ENCODE measurements around the gene SCRN2. TPM values are rescaled to one million over a fixed set of nuclear protein-coding genes. Genes with fewer than 3 reads are reported as not detected.

The SCRN2 gene
- total RNA-seq, 1 experiment from 2014 or later: 50.8 TPM

DNA sequence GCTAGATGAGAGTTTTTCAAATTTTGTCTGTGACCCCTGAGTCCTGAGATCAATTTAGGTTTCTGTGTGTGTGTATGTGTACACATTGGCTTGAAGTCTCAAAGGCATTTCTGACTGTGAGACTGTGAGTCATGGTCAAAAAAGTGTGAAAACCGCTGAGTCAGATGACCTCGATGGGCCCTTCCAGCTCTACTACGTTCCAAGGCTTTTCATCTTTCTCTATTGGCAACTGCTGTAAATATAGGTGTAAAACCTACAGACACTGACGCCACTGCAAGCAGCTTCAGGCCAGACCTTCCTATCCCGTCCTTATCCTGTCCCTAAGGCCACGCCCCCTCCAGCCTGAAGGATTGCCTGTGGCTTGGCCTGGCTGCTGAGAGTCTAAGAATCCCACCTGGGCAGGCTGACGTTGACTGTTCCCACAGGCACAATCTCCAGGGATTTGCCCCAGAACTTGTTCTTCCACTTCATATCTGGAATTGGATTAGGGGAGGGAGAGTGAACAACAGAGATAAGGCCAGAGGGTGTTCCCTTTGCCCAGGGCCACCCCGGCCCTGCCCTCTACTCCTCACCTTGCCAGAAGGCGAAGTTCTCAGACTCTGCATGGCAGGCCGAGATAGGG lies 30.8 kb downstream of the SCRN2 start (continued):
- TF ChIP-seq FOXP1 (CRISPR knock-in tag; IDR thresholded peaks at IDR 0.05; ENCODE audit: borderline replicate concordance) (no peak), ETV6 (CRISPR knock-in tag; IDR thresholded peaks at IDR 0.05) (no peak), PRRX2 (CRISPR knock-in tag; IDR thresholded peaks at IDR 0.05) (no peak), SOX15 (CRISPR knock-in tag; IDR thresholded peaks at IDR 0.05) (no peak)
- TF ChIP-seq, protein P1, sequence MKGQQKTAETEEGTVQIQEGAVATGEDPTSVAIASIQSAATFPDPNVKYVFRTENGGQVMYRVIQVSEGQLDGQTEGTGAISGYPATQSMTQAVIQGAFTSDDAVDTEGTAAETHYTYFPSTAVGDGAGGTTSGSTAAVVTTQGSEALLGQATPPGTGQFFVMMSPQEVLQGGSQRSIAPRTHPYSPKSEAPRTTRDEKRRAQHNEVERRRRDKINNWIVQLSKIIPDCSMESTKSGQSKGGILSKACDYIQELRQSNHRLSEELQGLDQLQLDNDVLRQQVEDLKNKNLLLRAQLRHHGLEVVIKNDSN (CRISPR knock-in tag; IDR thresholded peaks at IDR 0.05): no peak
- TF ChIP-seq, protein P2, sequence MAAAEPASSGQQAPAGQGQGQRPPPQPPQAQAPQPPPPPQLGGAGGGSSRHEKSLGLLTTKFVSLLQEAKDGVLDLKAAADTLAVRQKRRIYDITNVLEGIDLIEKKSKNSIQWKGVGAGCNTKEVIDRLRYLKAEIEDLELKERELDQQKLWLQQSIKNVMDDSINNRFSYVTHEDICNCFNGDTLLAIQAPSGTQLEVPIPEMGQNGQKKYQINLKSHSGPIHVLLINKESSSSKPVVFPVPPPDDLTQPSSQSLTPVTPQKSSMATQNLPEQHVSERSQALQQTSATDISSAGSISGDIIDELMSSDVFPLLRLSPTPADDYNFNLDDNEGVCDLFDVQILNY (CRISPR knock-in tag; IDR thresholded peaks at IDR 0.05): no peak
- TF ChIP-seq, protein P3, sequence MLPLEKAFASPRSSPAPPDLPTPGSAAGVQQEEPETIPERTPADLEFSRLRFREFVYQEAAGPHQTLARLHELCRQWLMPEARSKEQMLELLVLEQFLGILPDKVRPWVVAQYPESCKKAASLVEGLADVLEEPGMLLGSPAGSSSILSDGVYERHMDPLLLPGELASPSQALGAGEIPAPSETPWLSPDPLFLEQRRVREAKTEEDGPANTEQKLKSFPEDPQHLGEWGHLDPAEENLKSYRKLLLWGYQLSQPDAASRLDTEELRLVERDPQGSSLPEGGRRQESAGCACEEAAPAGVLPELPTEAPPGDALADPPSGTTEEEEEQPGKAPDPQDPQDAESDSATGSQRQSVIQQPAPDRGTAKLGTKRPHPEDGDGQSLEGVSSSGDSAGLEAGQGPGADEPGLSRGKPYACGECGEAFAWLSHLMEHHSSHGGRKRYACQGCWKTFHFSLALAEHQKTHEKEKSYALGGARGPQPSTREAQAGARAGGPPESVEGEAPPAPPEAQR (CRISPR knock-in tag; IDR thresholded peaks at IDR 0.05): no peak

DNA sequence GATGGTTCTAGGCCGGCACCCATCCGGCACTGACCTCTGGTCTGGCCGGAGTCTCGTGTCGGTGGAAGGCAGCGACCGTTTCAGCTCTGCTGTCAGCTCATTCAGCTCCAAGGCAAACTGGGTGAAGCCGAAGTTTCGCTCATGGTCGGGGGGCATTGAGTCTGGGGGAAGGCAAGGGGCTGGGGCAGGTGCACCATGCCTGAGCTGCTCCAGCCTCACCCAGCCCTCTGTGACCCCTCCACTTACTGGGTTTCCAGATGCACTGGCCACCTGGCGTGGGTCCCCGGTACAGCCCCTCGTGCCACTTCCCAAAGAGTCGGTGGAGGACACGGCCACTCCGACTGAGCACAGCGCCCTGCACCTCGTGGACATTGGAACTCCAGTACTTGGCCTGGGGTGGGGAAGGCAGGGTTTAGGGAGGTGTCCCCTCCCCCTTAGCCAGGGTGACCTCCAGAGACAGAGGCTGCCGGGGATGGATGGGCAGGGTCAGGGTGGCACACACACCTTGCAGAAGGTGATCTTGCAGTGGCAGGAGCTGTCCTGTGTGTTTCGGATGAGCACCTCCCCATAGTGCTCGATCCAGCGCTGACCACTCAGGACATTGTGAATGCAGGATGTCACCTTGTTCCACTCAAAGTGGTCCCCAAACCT lies 32.1 kb downstream of the SCRN2 start:
- CTCF ChIA-PET: no interaction called here
- H3K27me3 Mint-ChIP-seq (ENCODE audit: low read depth): no peaks in the 10 kb centered on the region
- peaks cover 6% of the 10 kb centered on the region for H3K4me1 Mint-ChIP-seq
- H3K27ac Mint-ChIP-seq: no peak overlapping the region
- no peak for TF ChIP-seq NR2C2 (CRISPR knock-in tag; IDR thresholded peaks at IDR 0.05)
- TF ChIP-seq, protein P4, sequence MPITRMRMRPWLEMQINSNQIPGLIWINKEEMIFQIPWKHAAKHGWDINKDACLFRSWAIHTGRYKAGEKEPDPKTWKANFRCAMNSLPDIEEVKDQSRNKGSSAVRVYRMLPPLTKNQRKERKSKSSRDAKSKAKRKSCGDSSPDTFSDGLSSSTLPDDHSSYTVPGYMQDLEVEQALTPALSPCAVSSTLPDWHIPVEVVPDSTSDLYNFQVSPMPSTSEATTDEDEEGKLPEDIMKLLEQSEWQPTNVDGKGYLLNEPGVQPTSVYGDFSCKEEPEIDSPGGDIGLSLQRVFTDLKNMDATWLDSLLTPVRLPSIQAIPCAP (CRISPR knock-in tag; IDR thresholded peaks at IDR 0.05): no peak
- TF ChIP-seq, protein P5, sequence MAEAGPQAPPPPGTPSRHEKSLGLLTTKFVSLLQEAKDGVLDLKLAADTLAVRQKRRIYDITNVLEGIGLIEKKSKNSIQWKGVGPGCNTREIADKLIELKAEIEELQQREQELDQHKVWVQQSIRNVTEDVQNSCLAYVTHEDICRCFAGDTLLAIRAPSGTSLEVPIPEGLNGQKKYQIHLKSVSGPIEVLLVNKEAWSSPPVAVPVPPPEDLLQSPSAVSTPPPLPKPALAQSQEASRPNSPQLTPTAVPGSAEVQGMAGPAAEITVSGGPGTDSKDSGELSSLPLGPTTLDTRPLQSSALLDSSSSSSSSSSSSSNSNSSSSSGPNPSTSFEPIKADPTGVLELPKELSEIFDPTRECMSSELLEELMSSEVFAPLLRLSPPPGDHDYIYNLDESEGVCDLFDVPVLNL (CRISPR knock-in tag; IDR thresholded peaks at IDR 0.05; ENCODE audit: borderline replicate concordance, low read depth): no peak
- POLR2A ChIA-PET: no interaction called here
- no peak overlapping the region for H3K4me3 Mint-ChIP-seq
- DNase-seq (ENCODE audit: low spot score): no peak
- no peak for ATAC-seq
- H3K9me3 Mint-ChIP-seq: no peaks in the 10 kb centered on the region
- no peaks in the 10 kb centered on the region for H3K36me3 Mint-ChIP-seq

DNA sequence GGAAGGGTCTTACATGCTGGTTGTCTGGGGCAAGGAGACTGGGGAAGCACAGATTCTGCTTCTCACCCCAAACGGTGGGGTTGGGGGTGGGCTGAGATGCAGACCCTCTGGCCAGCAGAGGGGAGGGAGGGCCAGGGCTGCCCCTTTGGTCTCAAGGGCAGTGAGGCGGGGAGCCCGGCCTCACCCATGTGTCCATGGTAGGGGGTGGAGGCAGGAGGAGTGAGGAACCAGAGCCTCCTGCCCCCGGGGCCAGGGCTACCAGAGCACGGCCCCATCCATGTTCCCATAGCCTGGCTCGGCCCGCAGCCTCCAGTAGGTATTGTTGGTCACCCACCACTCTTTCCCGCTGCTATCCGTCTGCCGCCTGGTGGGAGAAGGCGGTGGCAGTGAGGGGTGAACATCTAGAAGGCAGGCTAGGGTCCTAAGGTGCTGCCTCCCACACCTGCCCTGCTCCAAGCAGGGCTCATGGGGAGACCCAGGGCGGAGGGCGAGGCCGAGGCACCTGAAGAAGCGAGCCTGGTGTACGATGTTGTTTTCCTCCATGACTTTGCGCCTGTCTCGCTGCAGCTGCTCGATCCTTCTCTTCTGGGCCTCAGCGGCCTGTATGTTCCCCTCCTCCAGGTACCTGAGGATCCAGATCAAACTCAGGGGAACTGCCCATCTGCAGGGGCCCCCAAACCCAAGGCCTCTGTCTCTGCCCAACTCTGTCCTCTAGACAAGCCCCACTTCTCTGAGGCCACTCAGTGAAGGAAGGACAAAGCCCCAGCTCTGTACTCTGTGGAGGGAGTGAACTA lies 32.8 kb downstream of the SCRN2 start:
- CTCF ChIA-PET: no interaction called here
- no peaks in the 10 kb centered on the region for H3K36me3 Mint-ChIP-seq
- H3K27ac Mint-ChIP-seq: no peak overlapping the region
- peaks cover under 1% of the 10 kb centered on the region; the same call in 1 of the 2 replicates for H3K27me3 Mint-ChIP-seq (ENCODE audit: low read depth)
- POLR2A ChIA-PET: no interaction called here
- DNase-seq (ENCODE audit: low spot score) (no peak), ATAC-seq (no peak)
- H3K4me1 Mint-ChIP-seq: peaks cover 6% of the 10 kb centered on the region
- TF ChIP-seq, protein P2 (CRISPR knock-in tag; IDR thresholded peaks at IDR 0.05): no peak
- TF ChIP-seq GRHL2 (CRISPR knock-in tag; IDR thresholded peaks at IDR 0.05; ENCODE audit: insufficient replicate concordance, severe bottlenecking) (no peak), KAT7 (CRISPR knock-in tag; IDR thresholded peaks at IDR 0.05; ENCODE audit: borderline replicate concordance) (no peak), OVOL2 (CRISPR knock-in tag; IDR thresholded peaks at IDR 0.05; ENCODE audit: borderline replicate concordance) (no peak), NR3C1 (CRISPR knock-in tag; conservative IDR thresholded peaks at IDR 0.05; ENCODE audit: low read depth) (no peak), TCF7 (CRISPR knock-in tag; IDR thresholded peaks at IDR 0.05; ENCODE audit: low read depth) (no peak)
- TF ChIP-seq, protein P6, sequence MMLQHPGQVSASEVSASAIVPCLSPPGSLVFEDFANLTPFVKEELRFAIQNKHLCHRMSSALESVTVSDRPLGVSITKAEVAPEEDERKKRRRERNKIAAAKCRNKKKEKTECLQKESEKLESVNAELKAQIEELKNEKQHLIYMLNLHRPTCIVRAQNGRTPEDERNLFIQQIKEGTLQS (CRISPR knock-in tag; conservative IDR thresholded peaks at IDR 0.05): no peak
- no peak overlapping the region for H3K4me3 Mint-ChIP-seq
- H3K9me3 Mint-ChIP-seq: no peaks in the 10 kb centered on the region
